ENCODE data around the gene CALHM6. TPM values are rescaled to one million over a fixed set of nuclear protein-coding genes. Genes with fewer than 3 reads are reported as not detected.

The CALHM6 gene
- total and polyA plus RNA-seq, 8 donors = 5.0 to 8.7 (median 8.3) TPM; not detected in 3

GRCh38 chr6:116445102-116445501, 16.1 kb upstream of the CALHM6 start:
- DNase-seq = no peak
- intact Hi-C loops (cut with DNase I; ENCODE audit: low total_unique reads) = no loop called here

GRCh38 chr6:116446399-116446798, 14.8 kb upstream of the CALHM6 start:
- DNase-seq = no peak
- H3K4me1 ChIP-seq = peaks cover 0 to 37% (median 13%) of the 10 kb centered on the region in 4 donors
- no peaks in the 10 kb centered on the region for H3K27me3 ChIP-seq
- intact Hi-C loops (cut with DNase I; ENCODE audit: low total_unique reads) = no loop called here
- H3K27ac ChIP-seq = no peak overlapping the region
- WGBS, 5 donors = 58 to 76% (median 67%) methylated on average over 1 of the region's 1 CpG
- H3K4me3 ChIP-seq = no peak overlapping the region
- no peaks in the 10 kb centered on the region for H3K9me3 ChIP-seq
- no peaks in the 10 kb centered on the region for H3K36me3 ChIP-seq
- TF ChIP-seq POLR2A (IDR thresholded peaks at IDR 0.05) = no peak
- no peak for TF ChIP-seq POLR2AphosphoS5 (IDR thresholded peaks at IDR 0.05)
- no peak for TF ChIP-seq CTCF (IDR thresholded peaks at IDR 0.05)
- no peak for TF ChIP-seq EP300 (IDR thresholded peaks at IDR 0.05)

More at GRCh38 chr6:116445102-116445501, 16.1 kb upstream of the CALHM6 start:
- Histone ChIP-seq H3K4me3 (no peak overlapping the region), H3K36me3 (no peaks in the 10 kb centered on the region), H3K4me1 (peaks cover 0 to 24% (median 5%) of the 10 kb centered on the region in 4 donors), H3K27ac (no peak overlapping the region), H3K27me3 (no peaks in the 10 kb centered on the region), H3K9me3 (no peaks in the 10 kb centered on the region)
- WGBS, 5 donors = 59 to 83% (median 79%) methylated on average over 5 of the region's 5 CpGs
- no peak for TF ChIP-seq POLR2AphosphoS5 (IDR thresholded peaks at IDR 0.05)
- TF ChIP-seq CTCF (IDR thresholded peaks at IDR 0.05) = no peak
- TF ChIP-seq EP300 (IDR thresholded peaks at IDR 0.05) = no peak
- TF ChIP-seq POLR2A (IDR thresholded peaks at IDR 0.05) = no peak

GRCh38 chr6:116447052-116447451, 14.1 kb upstream of the CALHM6 start:
- TF ChIP-seq POLR2A (IDR thresholded peaks at IDR 0.05) = no peak
- no peak for TF ChIP-seq POLR2AphosphoS5 (IDR thresholded peaks at IDR 0.05)
- no peak for TF ChIP-seq EP300 (IDR thresholded peaks at IDR 0.05)
- no peak for TF ChIP-seq CTCF (IDR thresholded peaks at IDR 0.05)
- Histone ChIP-seq H3K4me1 (peaks cover 0 to 43% (median 16%) of the 10 kb centered on the region in 4 donors), H3K36me3 (no peaks in the 10 kb centered on the region), H3K27ac (peak overlapping the region in 1 of 5 donors; percentile 1), H3K9me3 (no peaks in the 10 kb centered on the region), H3K4me3 (no peak overlapping the region), H3K27me3 (no peaks in the 10 kb centered on the region)
- intact Hi-C loops (cut with DNase I; ENCODE audit: low total_unique reads) = no loop called here
- 36 to 51% (median 39%) methylated on average over 3 of the region's 3 CpGs for WGBS, 5 donors
- peak in 1 of 2 donors; percentile 40 for DNase-seq

- Histone ChIP-seq H3K9me3 (no peaks in the 10 kb centered on the region), H3K4me3 (no peak overlapping the region), H3K27me3 (no peaks in the 10 kb centered on the region), H3K4me1 (peaks cover 0 to 44% (median 16%) of the 10 kb centered on the region in 4 donors), H3K36me3 (no peaks in the 10 kb centered on the region), H3K27ac (peak overlapping the region in 2 of 5 donors; percentile 19 to 44)
- intact Hi-C loops (cut with DNase I; ENCODE audit: low total_unique reads) = no loop called here
- 14 to 20% (median 18%) methylated on average over 2 of the region's 2 CpGs for WGBS, 5 donors
- TF ChIP-seq EP300 (IDR thresholded peaks at IDR 0.05) (no peak), POLR2AphosphoS5 (IDR thresholded peaks at IDR 0.05) (no peak), CTCF (IDR thresholded peaks at IDR 0.05) (no peak), POLR2A (IDR thresholded peaks at IDR 0.05) (no peak)
- DNase-seq = peak in 1 of 2 donors; percentile 16
These were observed 13.6 kb upstream of the CALHM6 start for GRCh38 chr6:116447496-116448011.

Measured in stomach (tissue), 9 donors.